A549 (cell line): ENCODE data around the gene SAXO2. TPM values are rescaled to one million over a fixed set of nuclear protein-coding genes. Genes with fewer than 3 reads are reported as not detected.
A peak's percentile ranks its signal among the peaks of the same experiment; 100 is the strongest.
"Not testable (repeated sequence)": the region's sequence is repeated elsewhere in the genome, so short reads cannot be mapped to it uniquely, and the experiment has no call there.

Experiments used
- ATAC-seq, 2 experiments: fragments of 200-7000 bp in 1 of 2; fragments of >200 bp in 1 of 2; cut with Nextera tagmentation in 1 of 2; cut with Tn5 transposase in 1 of 2; 3 replicates each; pipeline versions ENCODE4 v1.8.0 to v1.9.1; 2018 to 2020; ENCODE audit warnings: mild to moderate bottlenecking in 1 of 2, moderate library complexity in 1 of 2
- CTCF ChIA-PET: fragments of 300-600 bp; sonication (Branson Sonifier 250); formaldehyde crosslinking; extraction: SDS; loops from one replicate; lab custom pipeline; 2021; ENCODE audit warnings: antibody characterized with exemption, inconsistent platforms; lab: Yijun Ruan, JAX
- POLR2A ChIA-PET: fragments of 350-600 bp; formaldehyde crosslinking; extraction: SDS; loops from one replicate; lab custom pipeline; 2021; ENCODE audit warnings: antibody characterized with exemption, inconsistent platforms; lab: Yijun Ruan, JAX
- DNase-seq, 2 experiments: peaks; one replicate each; pipeline versions ENCODE4 v3.0.0 to v3.0.0-alpha.2; 2011 to 2016; ENCODE audit warnings: low read depth in 1 of 2, low spot score in 1 of 2
- FAIRE-seq: peaks from 2 replicates; lab custom pipeline; 2011; peaks lifted over from hg19 to GRCh38; lab: Jason Lieb, UNC
- H3K27ac ChIP-seq, 2 experiments: fragments of >200 bp; sonication (Bioruptor Twin); formaldehyde crosslinking; 3 replicates each; pipeline ENCODE4 v1.5.1; 2016 to 2017
- H3K4me1 ChIP-seq: fragments of >200 bp; sonication (Bioruptor Twin); formaldehyde crosslinking; 3 replicates; pipeline ENCODE4 v1.6.1; 2016
- H3K4me2 ChIP-seq: fragments of >200 bp; sonication (Bioruptor Twin); formaldehyde crosslinking; 3 replicates; pipeline ENCODE4 v1.6.1; 2016
- H3K4me3 ChIP-seq: fragments of >200 bp; sonication (Bioruptor Twin); formaldehyde crosslinking; 3 replicates; pipeline ENCODE4 v1.5.1; 2016
- H3K9me3 ChIP-seq: fragments of >200 bp; sonication (Bioruptor Twin); formaldehyde crosslinking; 3 replicates; pipeline ENCODE4 v1.6.1; 2016
- ELK1 ChIP-seq: fragments of 150-350 bp; IDR thresholded peaks from 2 replicates; pipeline ENCODE4 v1.6.1; 2014; ENCODE audit warnings: low read depth, mild to moderate bottlenecking, low read length
- FOSL2 ChIP-seq, 2 experiments: fragments of 450-650 bp in 1 of 2; fragments of >200 bp in 1 of 2; sonication (Bioruptor Twin) in 1 of 2; formaldehyde crosslinking; IDR thresholded peaks; 2 replicates each; pipeline versions ENCODE4 v1.5.0 to v1.6.1; 2016 to 2020; ENCODE audit warnings: mild to moderate bottlenecking in 1 of 2, moderate library complexity in 1 of 2
- JUNB ChIP-seq: fragments of >200 bp; sonication (Bioruptor Twin); formaldehyde crosslinking; IDR thresholded peaks from 2 replicates; pipeline ENCODE4 v1.6.1; 2016
- MAFK ChIP-seq: fragments of 450-650 bp; IDR thresholded peaks from 2 replicates; pipeline ENCODE4 v1.6.1; 2014; ENCODE audit not compliant: partially characterized antibody
- NR3C1 ChIP-seq: fragments of >200 bp; sonication (Bioruptor Twin); formaldehyde crosslinking; IDR thresholded peaks from 3 replicates; pipeline ENCODE4 v1.6.1; 2017
- POLR2A ChIP-seq: IDR thresholded peaks from 2 replicates; pipeline ENCODE4 v1.6.1; 2012; ENCODE audit warnings: mild to moderate bottlenecking, low read length
- RNF2 ChIP-seq: fragments of 200-600 bp; sonication (generic); IDR thresholded peaks from 2 replicates; pipeline ENCODE4 v1.6.1; 2016; ENCODE audit warnings: low read depth, mild to moderate bottlenecking, antibody characterized with exemption, moderate library complexity, borderline replicate concordance
- ZFP36 ChIP-seq: fragments of 450-650 bp; IDR thresholded peaks from 2 replicates; pipeline ENCODE4 v1.6.1; 2014; ENCODE audit warnings: borderline replicate concordance; ENCODE audit not compliant: partially characterized antibody
- WGBS: methylation state at CpG from one replicate; pipeline ENCODE4 v1.1.6; 2017; ENCODE audit errors: missing lambda C conversion rate; 5-methylcytosine and 5-hydroxymethylcytosine counted together
- polyA plus RNA-seq, 4 experiments: library from polyadenylated mRNA; depleted of rRNA in 3 of 4; stranded (reverse); fragments of >200 nt; fragmentation: RNase III in 1 of 4; extraction: RNeasy Plus Mini Kit Qiagen cat#74134 plus additional on column Dnase treatment in 1 of 4; gene quantifications; 2 replicates in 3 of 4; 3 replicates in 1 of 4; pipeline ENCODE4 v1.2.3, GENCODE V29; 2011 to 2017

The SAXO2 gene
- polyA plus RNA-seq, 2 of the 4 experiments (the other 2 are of a cell fraction), result 1.1 to 2.5 TPM

GRCh38 chr15:82315519-82316246 is 53.1 kb downstream of the SAXO2 start:
- DNase-seq (no peak), FAIRE-seq (no peak)
- POLR2A ChIA-PET, result no interaction called here

GRCh38 chr15:82316247-82317090 is 53.9 kb downstream of the SAXO2 start:
- H3K4me2 ChIP-seq, H3K27ac ChIP-seq, FAIRE-seq, POLR2A ChIA-PET, DNase-seq, H3K9me3 ChIP-seq, H3K4me3 ChIP-seq, ATAC-seq, H3K4me1 ChIP-seq: not testable (repeated sequence)
- WGBS, result 74% methylated on average over 20 of the region's 23 CpGs
- CTCF ChIA-PET, result interaction anchor here (1.3 kb wide), 1 partner anchor 214 kb away, joined by 3 read pairs; no protein-coding TSS in a partner anchor

More at GRCh38 chr15:82315519-82316246, 53.1 kb downstream of the SAXO2 start:
- H3K9me3 ChIP-seq, result peaks cover 4% of the 10 kb centered on the region; the same call in 2 of the 3 replicates
- 83% methylated on average over 24 of the region's 24 CpGs for WGBS
- TF ChIP-seq ELK1 (no peak), POLR2A (no peak), JUNB (no peak), FOSL2 (IDR thresholded peaks at IDR 0.05) (no peak), FOSL2 (CRISPR knock-in tag; IDR thresholded peaks at IDR 0.05) (no peak), NR3C1 (no peak), RNF2 (no peak)
- no peaks in the 10 kb centered on the region for H3K4me1 ChIP-seq
- no peak for ATAC-seq
- H3K4me3 ChIP-seq, result no peak overlapping the region
- CTCF ChIA-PET, result interaction anchor here (1.3 kb wide), 1 partner anchor 215 kb away, joined by 3 read pairs; no protein-coding TSS in a partner anchor
- H3K4me2 ChIP-seq, result no peak overlapping the region
- no peak overlapping the region for H3K27ac ChIP-seq

- DNase-seq (no peak), FAIRE-seq (no peak)
- CTCF ChIA-PET, result no interaction called here
These were observed 54.5 kb downstream of the SAXO2 start for GRCh38 chr15:82317091-82317489.

GRCh38 chr15:82317516-82317915 is 54.9 kb downstream of the SAXO2 start:
- H3K4me3 ChIP-seq, CTCF ChIA-PET, H3K27ac ChIP-seq, POLR2A ChIA-PET, ATAC-seq, FAIRE-seq, DNase-seq, H3K9me3 ChIP-seq, H3K4me1 ChIP-seq, H3K4me2 ChIP-seq: not testable (repeated sequence)
- 82% methylated on average over 7 of the region's 7 CpGs for WGBS

More at GRCh38 chr15:82317091-82317489, 54.5 kb downstream of the SAXO2 start:
- no peaks in the 10 kb centered on the region for H3K9me3 ChIP-seq
- H3K4me3 ChIP-seq, result no peak overlapping the region
- no peak overlapping the region for H3K4me2 ChIP-seq
- no peak overlapping the region for H3K27ac ChIP-seq
- POLR2A ChIA-PET, result no interaction called here
- 81% methylated on average over 11 of the region's 12 CpGs for WGBS
- TF ChIP-seq MAFK, result peak; percentile 82
- TF ChIP-seq ZFP36, result no peak
- TF ChIP-seq, all 56 proteins: peak for 1
- peak in 1 of 2 experiments; percentile 14; a peak in 2 of 6 replicates for ATAC-seq
- no peaks in the 10 kb centered on the region for H3K4me1 ChIP-seq

- not testable (repeated sequence) for FAIRE-seq, DNase-seq
These were observed 55.7 kb downstream of the SAXO2 start for GRCh38 chr15:82318281-82318680.

GRCh38 chr15:82319522-82320278 is 57.1 kb downstream of the SAXO2 start:
- POLR2A ChIA-PET, ATAC-seq, H3K27ac ChIP-seq, H3K4me3 ChIP-seq, DNase-seq, CTCF ChIA-PET, H3K4me2 ChIP-seq, H3K4me1 ChIP-seq, H3K9me3 ChIP-seq, FAIRE-seq: not testable (repeated sequence)
- WGBS, result 62% methylated on average over 4 of the region's 19 CpGs

More at GRCh38 chr15:82318281-82318680, 55.7 kb downstream of the SAXO2 start:
- H3K9me3 ChIP-seq, H3K4me1 ChIP-seq, CTCF ChIA-PET, ATAC-seq, H3K4me2 ChIP-seq, H3K4me3 ChIP-seq, POLR2A ChIA-PET, H3K27ac ChIP-seq: not testable (repeated sequence)
- WGBS, result 72% methylated on average over 7 of the region's 8 CpGs

- DNase-seq, H3K27ac ChIP-seq, H3K9me3 ChIP-seq, FAIRE-seq, CTCF ChIA-PET, H3K4me3 ChIP-seq, H3K4me1 ChIP-seq, ATAC-seq, POLR2A ChIA-PET, H3K4me2 ChIP-seq: not testable (repeated sequence)
- 55% methylated on average over 3 of the region's 6 CpGs for WGBS
These were observed 58.2 kb downstream of the SAXO2 start for GRCh38 chr15:82320861-82321260.

- CTCF ChIA-PET, H3K9me3 ChIP-seq, H3K4me3 ChIP-seq, ATAC-seq, DNase-seq, POLR2A ChIA-PET, H3K27ac ChIP-seq, H3K4me1 ChIP-seq, H3K4me2 ChIP-seq, FAIRE-seq: not testable (repeated sequence)
- no CpG with 5 or more reads among the region's 10 CpGs for WGBS
These were observed 59.9 kb downstream of the SAXO2 start for GRCh38 chr15:82322488-82322887.
